Esophagus squamous epithelium (tissue), 4 donors: Measurements from ENCODE around the gene LGR4.

Source experiments
- CTCF ChIP-seq, 6 experiments: fragments of 450-650 bp in 4 of 6; fragments of 200-600 bp in 2 of 6; sonication (generic) in 2 of 6; IDR thresholded peaks; one replicate each; pipeline ENCODE4 v1.5.1; 2016 to 2019; ENCODE audit warnings: antibody characterized with exemption in 6 of 6, mild to moderate bottlenecking in 4 of 6, moderate library complexity in 4 of 6
- POLR2A ChIP-seq, 4 donors: fragments of 450-650 bp; IDR thresholded peaks; one replicate each; pipeline ENCODE4 v1.6.1; 2017; ENCODE audit warnings: antibody characterized with exemption in 4 of 4, mild to moderate bottlenecking in 4 of 4, moderate library complexity in 3 of 4

- TF ChIP-seq CTCF (IDR thresholded peaks at IDR 0.05) (no peak), POLR2A (IDR thresholded peaks at IDR 0.05) (no peak)
Observed at GRCh38 chr11:27375370-27375769, 97.2 kb downstream of the LGR4 start.
